ENCODE data around the gene MUSK.

The MUSK gene

DNA sequence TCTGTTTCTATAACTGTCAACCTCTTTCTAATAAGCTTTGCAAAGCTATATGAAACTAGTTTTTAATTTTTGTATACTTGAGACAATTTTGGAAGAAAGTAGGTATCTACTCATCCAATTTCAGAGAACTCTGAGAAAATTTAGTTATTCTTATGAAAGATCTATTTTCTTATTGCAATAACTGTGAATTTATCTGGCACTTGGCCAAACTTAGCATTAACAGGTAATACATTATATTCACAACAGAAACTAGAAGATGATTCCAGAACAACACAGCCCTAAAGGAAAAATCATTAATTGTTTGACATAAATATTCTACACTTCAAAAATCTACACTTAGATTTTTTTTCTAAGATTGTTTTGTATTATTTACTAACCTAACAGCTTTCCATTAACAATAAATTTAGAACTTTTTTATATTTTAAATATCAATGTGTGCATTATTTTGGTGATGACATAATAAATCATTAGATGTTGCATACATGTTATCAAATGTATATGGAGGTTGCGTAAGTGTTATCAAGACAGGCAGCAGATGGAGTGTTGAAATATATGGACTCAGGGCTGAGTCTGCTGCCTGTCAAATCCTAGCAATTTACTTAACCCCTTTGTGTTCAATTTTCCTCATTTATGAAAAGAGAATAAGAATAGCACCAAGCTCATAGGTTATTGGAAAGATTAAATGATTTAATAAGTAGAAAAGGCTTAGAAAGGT lies 141.8 kb downstream of the MUSK start:
- no peak overlapping the region for H3K27ac ChIP-seq
- TF ChIP-seq, protein P1, sequence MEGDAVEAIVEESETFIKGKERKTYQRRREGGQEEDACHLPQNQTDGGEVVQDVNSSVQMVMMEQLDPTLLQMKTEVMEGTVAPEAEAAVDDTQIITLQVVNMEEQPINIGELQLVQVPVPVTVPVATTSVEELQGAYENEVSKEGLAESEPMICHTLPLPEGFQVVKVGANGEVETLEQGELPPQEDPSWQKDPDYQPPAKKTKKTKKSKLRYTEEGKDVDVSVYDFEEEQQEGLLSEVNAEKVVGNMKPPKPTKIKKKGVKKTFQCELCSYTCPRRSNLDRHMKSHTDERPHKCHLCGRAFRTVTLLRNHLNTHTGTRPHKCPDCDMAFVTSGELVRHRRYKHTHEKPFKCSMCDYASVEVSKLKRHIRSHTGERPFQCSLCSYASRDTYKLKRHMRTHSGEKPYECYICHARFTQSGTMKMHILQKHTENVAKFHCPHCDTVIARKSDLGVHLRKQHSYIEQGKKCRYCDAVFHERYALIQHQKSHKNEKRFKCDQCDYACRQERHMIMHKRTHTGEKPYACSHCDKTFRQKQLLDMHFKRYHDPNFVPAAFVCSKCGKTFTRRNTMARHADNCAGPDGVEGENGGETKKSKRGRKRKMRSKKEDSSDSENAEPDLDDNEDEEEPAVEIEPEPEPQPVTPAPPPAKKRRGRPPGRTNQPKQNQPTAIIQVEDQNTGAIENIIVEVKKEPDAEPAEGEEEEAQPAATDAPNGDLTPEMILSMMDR (IDR thresholded peaks at IDR 0.05): no peak
- H3K27me3 ChIP-seq: no peaks in the 10 kb centered on the region
- H3K4me1 ChIP-seq (ENCODE audit: control insufficient read depth in 1 of 2, insufficient read depth in 1 of 2, low read depth in 1 of 2, low read length in 1 of 2): no peaks in the 10 kb centered on the region
- H3K36me3 ChIP-seq: no peaks in the 10 kb centered on the region
- no peaks in the 10 kb centered on the region for H3K9me3 ChIP-seq
- no peak overlapping the region for H3K4me3 ChIP-seq (ENCODE audit: low read depth in 1 of 2, low read length in 1 of 2)

DNA sequence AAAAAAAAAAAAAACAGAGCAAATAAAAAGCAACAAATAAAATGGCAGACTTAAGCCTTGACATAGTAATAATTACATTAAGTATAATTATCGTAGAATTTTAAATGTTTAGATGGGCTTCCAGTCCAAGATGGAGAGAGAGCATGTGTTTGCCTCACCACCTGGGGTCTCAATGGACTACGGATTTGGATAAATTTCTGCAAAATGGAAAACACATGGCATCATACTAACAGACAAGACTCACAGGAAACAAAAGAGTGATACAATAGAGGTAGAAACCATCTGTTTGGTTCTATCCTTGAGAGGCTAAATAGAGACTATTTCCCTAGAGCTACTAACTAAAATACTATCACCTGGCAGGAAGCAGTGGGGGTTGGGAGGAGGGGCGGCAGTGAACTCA lies 144.3 kb downstream of the MUSK start:
- TF ChIP-seq, protein P1 (IDR thresholded peaks at IDR 0.05): no peak
- Histone ChIP-seq H3K36me3 (no peaks in the 10 kb centered on the region), H3K9me3 (no peaks in the 10 kb centered on the region), H3K4me3 (ENCODE audit: low read depth in 1 of 2, low read length in 1 of 2) (no peak overlapping the region), H3K4me1 (ENCODE audit: control insufficient read depth in 1 of 2, insufficient read depth in 1 of 2, low read depth in 1 of 2, low read length in 1 of 2) (no peaks in the 10 kb centered on the region), H3K27me3 (no peaks in the 10 kb centered on the region), H3K27ac (no peak overlapping the region)

DNA sequence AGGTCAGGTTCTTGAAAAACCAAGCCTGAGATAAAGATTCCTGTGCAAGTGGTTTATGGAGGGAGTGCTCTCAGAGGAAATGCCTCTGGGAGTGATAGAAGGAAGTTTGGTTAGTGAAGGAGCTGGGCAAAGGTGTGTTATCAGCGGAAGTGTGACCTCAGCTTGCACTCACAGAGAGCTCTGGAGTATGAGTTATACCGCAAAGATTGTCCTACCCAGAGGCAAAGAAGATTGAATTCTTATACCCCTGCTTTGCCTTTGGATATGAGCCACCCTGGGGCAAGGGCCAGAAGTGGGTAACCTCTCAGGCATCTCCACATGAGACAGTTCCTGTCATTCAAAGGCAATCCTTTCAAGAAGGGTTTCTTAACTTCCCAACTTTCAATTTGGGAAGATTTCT lies 145.6 kb downstream of the MUSK start:
- H3K27ac ChIP-seq: no peak overlapping the region
- no peaks in the 10 kb centered on the region for H3K36me3 ChIP-seq
- no peaks in the 10 kb centered on the region for H3K27me3 ChIP-seq
- no peak overlapping the region for H3K4me3 ChIP-seq (ENCODE audit: low read depth in 1 of 2, low read length in 1 of 2)
- TF ChIP-seq, protein P1 (IDR thresholded peaks at IDR 0.05): no peak
- no peaks in the 10 kb centered on the region for H3K4me1 ChIP-seq (ENCODE audit: control insufficient read depth in 1 of 2, insufficient read depth in 1 of 2, low read depth in 1 of 2, low read length in 1 of 2)
- no peaks in the 10 kb centered on the region for H3K9me3 ChIP-seq

DNA sequence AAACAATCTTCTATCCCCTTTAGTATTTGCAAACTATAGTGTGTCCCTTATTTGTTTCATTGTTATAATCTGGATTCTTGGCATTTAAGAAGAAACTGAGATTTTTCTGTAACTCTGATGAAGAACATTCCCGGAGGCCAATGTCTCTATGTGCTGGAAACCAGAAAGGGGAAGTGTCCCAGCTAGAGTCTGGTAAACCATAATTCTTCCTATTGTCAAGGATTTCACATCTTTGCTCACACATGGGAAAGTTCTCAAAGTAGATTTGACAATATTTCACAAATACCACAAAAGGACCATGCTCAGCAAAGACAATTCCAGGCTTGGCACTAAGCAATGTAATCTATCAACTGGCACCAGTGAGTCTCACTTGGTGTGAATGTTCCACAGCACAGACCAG lies 146.8 kb downstream of the MUSK start:
- H3K27me3 ChIP-seq: no peaks in the 10 kb centered on the region
- TF ChIP-seq, protein P1 (IDR thresholded peaks at IDR 0.05): no peak
- H3K4me3 ChIP-seq (ENCODE audit: low read depth in 1 of 2, low read length in 1 of 2): no peak overlapping the region
- no peaks in the 10 kb centered on the region for H3K36me3 ChIP-seq
- H3K9me3 ChIP-seq: no peaks in the 10 kb centered on the region
- H3K27ac ChIP-seq: no peak overlapping the region
- no peaks in the 10 kb centered on the region for H3K4me1 ChIP-seq (ENCODE audit: control insufficient read depth in 1 of 2, insufficient read depth in 1 of 2, low read depth in 1 of 2, low read length in 1 of 2)

DNA sequence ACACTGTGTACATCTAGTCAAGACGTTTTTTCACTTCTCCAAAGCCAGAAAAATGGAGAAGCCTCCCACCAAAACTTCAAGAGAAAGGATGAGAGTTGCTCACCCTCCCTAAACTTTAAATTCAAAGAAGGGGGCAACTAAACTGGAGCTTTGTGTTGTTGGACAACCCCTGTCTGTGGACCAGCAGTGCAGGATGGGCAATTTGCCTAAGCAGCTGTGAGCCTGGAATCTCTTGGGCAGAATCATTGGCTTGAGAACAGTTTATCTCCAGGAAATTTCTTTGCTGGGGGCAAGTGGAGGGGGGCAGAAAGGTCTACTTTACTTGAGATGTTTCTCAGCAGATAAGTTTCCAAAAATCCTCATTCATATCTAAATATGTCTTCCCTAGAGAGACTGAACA lies 151.8 kb downstream of the MUSK start:
- TF ChIP-seq, protein P1 (IDR thresholded peaks at IDR 0.05): no peak

More for the DNA sequence above, 151.8 kb downstream of the MUSK start:
- no peaks in the 10 kb centered on the region for H3K36me3 ChIP-seq
- H3K4me1 ChIP-seq (ENCODE audit: control insufficient read depth in 1 of 2, insufficient read depth in 1 of 2, low read depth in 1 of 2, low read length in 1 of 2): no peaks in the 10 kb centered on the region
- no peaks in the 10 kb centered on the region for H3K9me3 ChIP-seq
- H3K27ac ChIP-seq: no peak overlapping the region
- no peaks in the 10 kb centered on the region for H3K27me3 ChIP-seq
- no peak overlapping the region for H3K4me3 ChIP-seq (ENCODE audit: low read depth in 1 of 2, low read length in 1 of 2)
